Measurements from ENCODE around the gene ANKRD34C. TPM values are rescaled to one million over a fixed set of nuclear protein-coding genes. Genes with fewer than 3 reads are reported as not detected.

ANKRD34C gene
- total RNA-seq, 4 donors from 2014 or later: not detected

- H3K4me1 ChIP-seq: no peaks in the 10 kb centered on the region
- TF ChIP-seq CTCF (IDR thresholded peaks at IDR 0.05 in 4 of 5, conservative IDR thresholded peaks at IDR 0.05 in 1 of 5) (no peak), POLR2A (IDR thresholded peaks at IDR 0.05) (no peak)
- H3K27ac ChIP-seq: no peak overlapping the region
- ATAC-seq (no peak), DNase-seq (no peak)
- no peaks in the 10 kb centered on the region for H3K36me3 ChIP-seq
- no peak overlapping the region for H3K4me3 ChIP-seq
- in situ Hi-C loops (cut with MboI; ENCODE audit: low sequenced_read_pairs in 4 of 4): no loop called here
- no peaks in the 10 kb centered on the region for H3K27me3 ChIP-seq
- H3K9me3 ChIP-seq: no peaks in the 10 kb centered on the region
- intact Hi-C loops (cut with DNase I; ENCODE audit: low total_unique reads): no loop called here
Observed at GRCh38 chr15:79265987-79266579, 16.4 kb upstream of the ANKRD34C start.

GRCh38 chr15:79283252-79284048, 928 bp downstream of the ANKRD34C start:
- no peak for DNase-seq
- peaks cover 38 to 52% (median 41%) of the 10 kb centered on the region in 3 donors for H3K27me3 ChIP-seq
- ATAC-seq: no peak
- TF ChIP-seq CTCF (IDR thresholded peaks at IDR 0.05 in 4 of 5, conservative IDR thresholded peaks at IDR 0.05 in 1 of 5): no peak
- TF ChIP-seq POLR2A (IDR thresholded peaks at IDR 0.05): no peak
- H3K9me3 ChIP-seq: no peaks in the 10 kb centered on the region
- intact Hi-C loops (cut with DNase I; ENCODE audit: low total_unique reads) (no loop called here), in situ Hi-C loops (cut with MboI; ENCODE audit: low sequenced_read_pairs in 4 of 4) (no loop called here)
- no peak overlapping the region for H3K27ac ChIP-seq
- no peaks in the 10 kb centered on the region for H3K36me3 ChIP-seq
- no peak overlapping the region for H3K4me3 ChIP-seq
- no peaks in the 10 kb centered on the region for H3K4me1 ChIP-seq

- ATAC-seq: no peak
- in situ Hi-C loops (cut with MboI; ENCODE audit: low sequenced_read_pairs in 4 of 4): no loop called here
Observed at GRCh38 chr15:79290642-79291275, 8.2 kb downstream of the ANKRD34C start.

GRCh38 chr15:79292011-79292410, 9.5 kb downstream of the ANKRD34C start:
- H3K9me3 ChIP-seq: no peaks in the 10 kb centered on the region
- no peak overlapping the region for H3K4me3 ChIP-seq
- no peaks in the 10 kb centered on the region for H3K4me1 ChIP-seq
- ATAC-seq: no peak
- intact Hi-C loops (cut with DNase I; ENCODE audit: low total_unique reads): no loop called here
- H3K27ac ChIP-seq: no peak overlapping the region
- TF ChIP-seq POLR2A (IDR thresholded peaks at IDR 0.05): no peak
- no peak for TF ChIP-seq CTCF (IDR thresholded peaks at IDR 0.05 in 4 of 5, conservative IDR thresholded peaks at IDR 0.05 in 1 of 5)
- peaks cover 0 to 4% (median 0%) of the 10 kb centered on the region in 3 donors for H3K27me3 ChIP-seq
- no peak for DNase-seq
- in situ Hi-C loops (cut with MboI; ENCODE audit: low sequenced_read_pairs in 4 of 4): no loop called here
- H3K36me3 ChIP-seq: no peaks in the 10 kb centered on the region

More at GRCh38 chr15:79290642-79291275, 8.2 kb downstream of the ANKRD34C start:
- H3K9me3 ChIP-seq: no peaks in the 10 kb centered on the region
- H3K36me3 ChIP-seq: no peaks in the 10 kb centered on the region
- DNase-seq: no peak
- TF ChIP-seq CTCF (IDR thresholded peaks at IDR 0.05 in 4 of 5, conservative IDR thresholded peaks at IDR 0.05 in 1 of 5) (no peak), POLR2A (IDR thresholded peaks at IDR 0.05) (no peak)
- peaks cover 0 to 9% (median 5%) of the 10 kb centered on the region in 3 donors for H3K27me3 ChIP-seq
- no peak overlapping the region for H3K4me3 ChIP-seq
- H3K4me1 ChIP-seq: no peaks in the 10 kb centered on the region
- intact Hi-C loops (cut with DNase I; ENCODE audit: low total_unique reads): no loop called here
- H3K27ac ChIP-seq: no peak overlapping the region
